ENCODE data around the gene ALDOB.
A peak's percentile ranks its signal among the peaks of the same experiment; 100 is the strongest.

Gene ALDOB

DNA sequence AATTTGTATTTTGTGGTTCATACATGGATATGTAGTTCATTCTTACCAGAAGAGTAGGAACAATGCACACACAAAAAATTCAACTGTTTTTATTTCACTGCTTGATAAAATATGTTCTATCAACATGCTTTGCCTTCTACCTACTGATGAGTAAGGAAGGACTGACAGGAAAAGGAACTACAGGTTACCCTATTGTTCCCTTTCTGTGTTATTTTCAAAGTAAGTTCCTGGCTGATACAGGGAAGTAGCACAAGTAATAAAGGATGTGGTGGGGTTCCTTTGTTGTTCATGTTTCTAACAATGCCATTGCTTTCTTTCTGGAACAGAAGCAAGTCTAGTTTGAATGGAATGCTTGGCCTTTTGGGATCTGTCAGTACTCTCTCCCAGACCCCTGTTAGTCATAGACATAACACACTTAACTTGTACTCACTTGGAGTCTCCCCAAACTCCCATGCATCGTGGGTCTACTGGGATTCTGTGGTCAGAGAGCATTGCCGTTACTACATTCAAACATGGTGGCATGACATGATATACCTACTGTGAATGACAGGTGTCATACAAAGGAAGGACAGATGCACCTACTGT is 20.2 kb upstream of the ALDOB start:
- no peak for DNase-seq

DNA sequence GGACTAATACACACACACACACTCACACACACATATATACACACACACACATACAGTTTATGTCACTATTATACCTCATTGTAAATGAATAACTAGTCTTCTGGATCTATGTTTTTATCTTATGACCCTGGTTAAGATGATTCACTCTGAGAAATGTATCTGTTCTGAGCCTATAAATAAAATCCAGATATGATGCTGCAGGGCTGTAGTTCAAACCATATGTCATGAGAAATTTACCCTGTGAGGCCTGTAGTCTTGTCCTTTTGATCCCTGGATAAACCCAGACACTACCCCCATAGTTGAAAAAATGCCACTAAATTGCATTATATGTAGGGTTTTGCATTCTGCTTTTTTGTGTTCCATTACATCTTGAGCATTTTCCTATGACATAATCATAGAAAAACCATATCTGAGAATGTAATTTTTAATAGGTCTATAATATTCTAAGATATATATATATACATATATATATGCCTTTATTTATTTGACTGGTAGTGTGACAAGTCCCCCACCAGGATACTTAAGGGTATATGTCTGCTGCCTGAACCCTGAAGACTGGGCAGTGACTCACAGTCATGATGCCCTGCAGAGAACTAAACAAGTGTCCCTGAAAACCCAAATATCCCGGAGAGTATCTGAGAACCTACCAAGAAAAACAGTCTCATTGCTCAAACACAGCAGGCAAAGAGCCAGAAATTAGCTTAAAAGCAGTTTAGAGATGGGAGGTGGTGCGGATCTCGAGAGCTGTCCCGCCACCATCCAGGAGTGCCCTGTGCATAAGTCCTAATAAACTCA is 18.4 kb upstream of the ALDOB start:
- no peak for DNase-seq

GRCh38 chr9:101451498-101451897 is 15.9 kb upstream of the ALDOB start:
- DNase-seq: no peak

DNA sequence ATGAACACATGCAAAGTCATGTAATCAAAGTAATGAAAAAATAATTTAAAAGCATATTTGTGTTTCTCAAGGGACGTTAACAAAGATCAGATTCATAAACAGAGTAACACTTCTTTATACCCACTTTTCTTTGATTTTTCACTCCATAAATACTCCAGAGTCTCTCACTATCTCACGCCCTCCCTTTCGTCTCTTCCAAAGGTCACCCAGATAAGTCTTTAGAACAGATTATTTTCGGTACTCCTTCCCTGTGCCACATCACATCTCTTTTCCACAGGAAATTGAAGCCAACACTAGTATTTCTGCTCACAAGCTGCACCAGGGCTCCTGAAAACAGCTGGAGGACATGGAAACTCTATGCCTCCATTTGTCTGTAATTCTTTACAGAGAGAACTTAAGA is 15.4 kb upstream of the ALDOB start:
- no peak for DNase-seq

GRCh38 chr9:101449071-101449721 is 13.6 kb upstream of the ALDOB start:
- DNase-seq: peak in 11 of 14 donors; percentile 33 to 85 (median 51)

- no peak for DNase-seq
Measured at GRCh38 chr9:101448680-101449070, 13.1 kb upstream of the ALDOB start.

- no peak for DNase-seq
Measured at GRCh38 chr9:101446732-101447131, 11.2 kb upstream of the ALDOB start.

- DNase-seq: no peak
Measured at GRCh38 chr9:101445353-101446029, 9.9 kb upstream of the ALDOB start.

- DNase-seq: peak in 5 of 14 donors; percentile 3 to 97 (median 48)
Measured at GRCh38 chr9:101443364-101443771, 7.8 kb upstream of the ALDOB start.

DNA sequence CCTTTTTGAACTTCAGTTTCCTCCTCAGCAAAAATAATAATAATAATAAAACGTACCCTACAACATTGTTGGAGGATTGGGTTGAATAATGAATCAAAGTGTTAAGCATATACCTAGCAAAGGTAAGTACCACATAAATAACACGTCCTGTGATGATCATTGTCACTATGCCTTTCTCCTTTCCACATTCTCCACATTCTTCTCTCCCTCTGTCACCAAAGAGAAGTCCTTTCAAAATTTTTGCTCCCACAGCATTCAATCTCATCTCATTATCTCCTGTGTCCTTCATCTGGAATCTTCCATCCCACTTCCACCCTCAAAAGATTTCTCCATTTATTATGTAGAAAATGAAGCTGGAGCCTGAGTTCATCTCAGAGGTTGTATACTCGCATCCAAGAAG is 7.2 kb upstream of the ALDOB start:
- DNase-seq: no peak

DNA sequence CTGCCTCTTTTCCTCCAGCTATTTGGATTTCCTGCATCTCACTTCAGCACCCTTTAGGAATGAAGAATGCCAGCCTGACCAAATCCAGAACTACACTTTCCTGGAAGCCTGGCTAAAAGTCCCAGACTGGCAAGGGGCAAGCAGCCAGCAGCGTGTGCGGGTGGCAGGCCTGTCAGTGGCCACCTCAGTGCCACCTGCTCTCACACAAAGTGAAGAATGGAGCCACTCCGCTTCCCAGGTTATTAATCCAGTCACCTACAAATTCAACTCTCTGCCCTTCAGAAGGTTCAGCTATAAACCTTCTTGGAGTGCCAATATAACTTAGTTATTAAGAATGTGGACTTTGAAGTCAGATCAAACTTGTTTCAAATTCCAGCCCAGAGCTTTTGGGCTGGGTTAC is 6.7 kb upstream of the ALDOB start:
- peak in 2 of 14 donors; percentile 11 to 85 for DNase-seq

DNA sequence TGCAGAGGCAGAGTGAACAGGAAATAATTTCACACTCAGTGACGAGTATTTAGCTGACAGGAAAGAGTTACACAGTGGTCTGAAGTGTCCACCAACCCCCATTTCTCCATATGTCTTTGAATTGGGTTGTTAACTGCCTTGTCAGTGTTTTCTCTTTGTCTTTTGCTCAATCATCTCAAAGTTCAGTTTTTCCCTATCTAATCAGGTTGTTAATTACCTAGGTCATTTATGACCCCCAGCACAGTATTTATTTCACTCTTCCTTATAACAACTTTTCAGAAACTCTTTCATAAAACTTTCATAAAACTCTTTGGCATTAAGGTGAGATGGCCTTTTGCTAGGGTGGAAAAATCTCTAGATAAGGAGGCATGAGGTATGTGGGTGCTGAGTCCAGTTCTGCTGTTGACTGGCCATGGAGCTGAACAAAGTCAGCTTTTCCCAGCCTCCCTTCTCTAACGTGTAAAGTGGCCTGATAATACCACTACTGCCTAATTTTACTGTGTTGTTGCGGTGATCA is 5.2 kb upstream of the ALDOB start:
- DNase-seq: no peak

- DNase-seq: no peak
Measured at GRCh38 chr9:101438523-101438922, 2.9 kb upstream of the ALDOB start.

DNA sequence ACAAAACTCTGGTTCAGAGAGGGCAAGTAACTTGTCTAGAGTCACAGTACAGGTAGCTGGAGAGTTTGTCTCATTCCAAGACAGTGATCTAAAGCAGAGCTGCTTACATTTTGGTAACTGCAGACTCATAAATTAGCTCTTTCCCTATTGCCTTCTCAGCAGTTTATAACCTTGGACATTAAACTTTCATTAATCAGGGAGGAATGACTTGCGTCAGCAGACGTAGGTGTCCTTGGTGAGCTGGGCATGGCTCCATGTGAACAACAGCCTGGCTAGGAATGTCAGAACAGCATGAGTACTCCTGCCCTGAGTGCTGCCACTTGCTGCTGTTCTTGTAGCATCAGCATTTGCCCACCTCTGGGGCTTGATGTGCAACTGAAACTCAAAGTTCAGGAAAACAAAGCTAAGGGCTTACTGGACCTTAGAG is 2.2 kb upstream of the ALDOB start:
- no peak for DNase-seq

GRCh38 chr9:101434998-101435397 is 576 bp downstream of the ALDOB start:
- DNase-seq: no peak

DNA sequence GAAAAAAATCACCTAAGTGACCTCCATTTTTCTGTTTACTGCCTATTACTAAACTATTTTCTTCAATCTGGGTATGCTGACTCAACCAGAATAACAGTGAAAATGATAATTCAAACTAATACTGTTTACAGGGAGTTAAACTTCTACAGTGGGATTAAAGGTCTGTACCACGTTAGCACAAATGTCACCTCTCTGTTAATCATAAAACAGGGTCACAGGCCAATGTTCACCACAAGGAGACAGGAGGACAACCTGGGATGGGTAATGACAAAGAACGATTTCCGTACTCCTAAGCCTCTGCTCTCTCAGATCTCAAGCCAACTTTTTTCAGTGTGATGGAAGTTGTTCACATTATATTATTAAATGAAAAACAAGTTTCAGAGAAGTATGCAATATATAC is 2.3 kb downstream of the ALDOB start:
- no peak for DNase-seq

DNA sequence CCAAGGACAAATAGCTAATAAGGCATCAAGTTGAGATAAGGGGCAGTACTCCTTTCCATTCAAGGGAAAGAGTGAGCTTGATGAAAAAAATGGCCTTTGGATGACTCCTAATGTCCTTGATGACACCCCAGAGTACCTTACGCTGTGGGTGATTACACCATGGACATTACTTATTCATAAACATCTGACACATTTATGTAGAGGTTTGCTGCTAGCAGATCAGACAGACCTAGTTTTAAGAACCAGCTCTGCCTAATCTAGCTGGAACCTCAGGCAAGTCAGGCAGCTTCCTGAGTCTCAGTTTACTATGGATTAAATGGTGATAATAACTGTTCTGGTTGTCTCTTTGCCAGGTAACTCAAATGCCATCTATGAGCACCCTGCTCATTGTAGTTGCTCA is 2.8 kb downstream of the ALDOB start:
- DNase-seq: no peak

GRCh38 chr9:101432171-101432570 is 3.4 kb downstream of the ALDOB start:
- DNase-seq: no peak

DNA sequence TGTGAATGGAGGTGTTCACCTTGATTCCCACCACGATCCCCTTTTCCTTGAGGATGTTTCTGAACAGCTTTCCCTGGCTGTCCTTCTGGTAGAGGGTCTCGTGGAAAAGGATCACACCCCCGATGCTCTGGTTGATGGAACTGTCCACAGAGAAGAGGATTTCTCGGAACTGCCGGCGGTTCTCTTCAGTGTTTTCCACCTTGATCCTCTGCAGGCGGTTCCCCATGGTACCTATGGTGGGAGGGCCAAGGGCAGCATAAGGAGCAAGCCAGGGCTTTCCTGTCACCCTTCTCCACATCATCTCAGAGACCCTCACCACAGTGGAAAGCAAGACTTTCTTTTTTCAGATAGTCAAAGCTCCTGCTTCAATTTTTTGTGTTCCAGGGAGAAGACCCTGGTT is 5.8 kb downstream of the ALDOB start:
- DNase-seq: no peak

- no peak for DNase-seq
Measured at GRCh38 chr9:101428909-101429308, 6.7 kb downstream of the ALDOB start.

DNA sequence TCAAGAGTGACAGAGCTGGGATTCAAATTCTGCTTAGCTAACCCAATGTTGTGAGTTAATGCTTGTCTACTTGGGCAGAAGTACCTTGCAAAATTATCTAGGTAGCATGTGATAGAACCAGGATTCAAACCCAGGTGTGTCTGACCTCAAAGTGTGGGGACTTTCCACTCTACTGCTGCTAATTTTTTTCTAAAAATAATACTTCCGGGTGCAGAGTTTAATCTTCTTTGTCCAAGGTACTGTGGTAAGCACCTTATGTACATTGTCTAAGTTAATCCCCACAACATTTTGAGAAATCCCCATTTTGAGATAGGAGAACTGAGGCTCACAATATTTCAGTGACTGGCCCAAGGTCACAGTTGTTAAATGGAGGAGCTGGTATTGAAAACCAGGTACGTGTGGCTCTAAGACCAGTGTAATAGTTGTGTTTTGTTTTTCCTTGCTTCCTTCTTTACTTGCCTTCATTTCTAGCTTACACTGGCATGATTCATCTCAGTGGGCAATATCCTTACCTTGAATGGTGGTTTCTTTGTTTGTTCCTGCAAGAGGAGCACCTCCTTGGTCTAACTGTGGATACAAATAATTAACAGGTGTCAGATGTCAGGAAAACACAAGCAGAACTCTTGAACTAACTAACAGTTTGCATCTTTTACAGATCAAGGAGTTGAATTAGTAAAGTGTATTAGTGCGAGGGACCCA is 7.5 kb downstream of the ALDOB start:
- DNase-seq: no peak

DNA sequence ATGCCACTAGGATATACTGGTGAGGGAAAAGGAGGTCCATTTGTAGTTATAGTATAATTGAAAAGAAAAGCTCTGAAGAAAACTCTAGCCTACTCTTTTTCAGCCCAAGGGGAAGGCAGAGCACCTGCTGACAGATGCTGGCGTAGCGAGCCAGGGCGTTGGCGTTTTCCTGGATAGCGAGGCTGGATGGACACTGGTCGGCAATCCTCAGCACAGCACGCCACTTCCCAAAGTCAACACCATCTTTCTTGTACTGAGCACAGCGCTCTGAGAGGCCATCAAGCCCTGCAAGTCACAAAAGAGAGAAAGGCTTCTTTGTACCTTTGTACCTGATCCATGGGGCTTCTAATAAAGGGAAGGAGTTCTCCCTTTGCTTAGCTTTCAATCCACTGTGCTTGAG is 8.2 kb downstream of the ALDOB start:
- DNase-seq: no peak

All from C1 segment of cervical spinal cord (tissue), 14 donors.